KG1 (cell line): Measurements from ENCODE around the gene PDE2A.
A peak's percentile ranks its signal among the peaks of the same experiment; 100 is the strongest.

Source experiments
- DNase-seq: peaks from one replicate; lab custom pipeline; 2025; lab: John Stamatoyannopoulos, UW

The PDE2A gene

GRCh38 chr11:72673943-72674828, at the start of gene PDE2A:
Gene PDE2A (minus strand): TSS chr11:72674422. CDS start chr11:72674207, 215 bp downstream.
- DNase-seq, result no peak

GRCh38 chr11:72723508-72723907, 49.3 kb upstream of the PDE2A start:
- DNase-seq, result no peak

DNA sequence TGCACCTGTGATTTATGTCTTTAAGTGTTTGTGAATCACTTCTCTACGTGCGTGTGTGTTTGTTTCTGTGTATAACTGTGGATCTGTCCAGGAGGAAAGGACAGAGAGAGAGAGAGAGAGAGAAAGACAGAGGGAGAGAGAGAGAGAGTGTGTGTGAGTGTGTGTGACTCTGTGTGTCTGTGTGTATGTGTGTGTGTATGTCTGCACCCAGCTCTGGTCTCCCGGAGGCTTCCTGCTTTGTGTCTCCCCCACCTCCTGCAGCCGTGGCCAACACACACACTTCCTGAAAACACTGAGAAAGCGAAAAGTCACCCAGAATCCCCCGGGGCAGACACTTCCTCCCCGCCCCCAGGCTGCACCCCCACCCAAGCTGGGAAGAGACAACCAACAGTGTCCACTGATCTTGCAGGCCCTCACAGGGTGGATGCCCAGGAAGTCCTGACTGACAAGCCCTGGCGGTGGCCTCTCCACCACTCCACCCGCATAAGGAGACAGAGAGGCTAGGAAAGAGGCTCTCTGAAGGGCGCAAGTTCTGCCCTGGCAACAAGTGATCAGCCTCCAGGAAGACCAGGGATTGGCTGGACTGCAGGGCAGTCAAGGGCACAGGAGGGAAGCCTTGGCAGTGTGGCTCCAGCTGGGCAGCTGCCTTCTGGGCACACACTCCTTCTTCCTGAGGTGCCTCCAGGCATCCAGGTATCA, 48.0 kb upstream of the PDE2A start:
- peak; percentile 99 for DNase-seq

DNA sequence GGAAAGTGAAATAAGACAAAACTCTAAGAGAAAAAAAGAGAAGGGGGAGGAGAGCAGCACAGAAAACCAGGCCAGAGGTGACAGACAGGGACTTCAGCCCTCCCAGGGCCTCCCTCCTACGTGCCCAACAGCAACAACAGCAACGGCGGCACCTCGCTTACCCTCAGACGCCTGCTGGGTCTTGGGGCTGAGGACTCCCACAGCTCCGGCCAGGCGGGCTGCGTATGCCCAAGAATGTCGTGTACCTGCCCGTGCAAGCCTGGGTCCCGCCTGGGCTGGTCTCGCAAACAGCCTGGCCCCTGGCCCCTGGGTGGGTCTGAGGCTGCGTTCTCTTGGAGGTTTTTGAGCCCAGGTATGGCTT, 47.4 kb upstream of the PDE2A start:
- DNase-seq, result no peak

GRCh38 chr11:72721276-72721675, 47.1 kb upstream of the PDE2A start:
- no peak for DNase-seq

DNA sequence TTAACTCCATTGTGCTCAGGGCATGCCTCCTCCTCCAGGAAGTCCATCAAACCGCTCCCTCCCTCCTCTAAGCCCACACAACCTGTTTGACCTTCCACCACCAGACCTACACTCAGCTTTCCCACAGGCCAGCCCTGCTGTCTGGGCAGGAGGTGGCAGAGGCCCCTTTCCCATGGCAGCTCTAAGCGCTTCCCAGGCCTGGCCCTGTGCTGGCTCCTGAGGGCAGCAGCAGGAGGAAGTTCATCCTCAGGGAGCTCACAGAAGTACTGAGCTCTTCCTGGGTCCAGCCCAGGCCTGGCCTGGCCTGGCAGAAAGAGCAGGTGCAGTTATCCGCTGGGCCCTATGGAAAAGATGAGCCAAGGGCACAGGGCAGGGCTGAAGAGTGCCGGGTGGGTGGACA, 46.6 kb upstream of the PDE2A start:
- DNase-seq, result no peak

GRCh38 chr11:72720047-72720446, 45.8 kb upstream of the PDE2A start:
- no peak for DNase-seq

DNA sequence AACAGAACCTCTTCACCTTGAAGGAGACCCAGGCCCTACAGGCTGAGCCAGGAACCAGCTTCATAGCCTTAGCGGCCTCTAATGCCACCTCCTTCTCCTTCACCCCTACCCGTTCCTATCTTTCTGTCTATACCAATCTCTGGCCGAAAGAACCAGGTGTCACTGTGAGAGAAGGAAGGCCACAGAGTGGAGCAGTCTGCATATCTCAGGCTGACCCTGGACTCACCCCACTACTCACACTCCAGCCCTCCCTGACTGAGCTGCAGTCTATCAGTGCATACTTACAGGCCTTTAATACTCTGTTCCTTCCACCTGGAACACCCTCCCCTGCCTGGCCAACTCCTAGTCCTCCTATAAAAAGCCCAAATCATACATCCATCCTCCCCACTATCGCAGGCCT, 45.3 kb upstream of the PDE2A start:
- no peak for DNase-seq

DNA sequence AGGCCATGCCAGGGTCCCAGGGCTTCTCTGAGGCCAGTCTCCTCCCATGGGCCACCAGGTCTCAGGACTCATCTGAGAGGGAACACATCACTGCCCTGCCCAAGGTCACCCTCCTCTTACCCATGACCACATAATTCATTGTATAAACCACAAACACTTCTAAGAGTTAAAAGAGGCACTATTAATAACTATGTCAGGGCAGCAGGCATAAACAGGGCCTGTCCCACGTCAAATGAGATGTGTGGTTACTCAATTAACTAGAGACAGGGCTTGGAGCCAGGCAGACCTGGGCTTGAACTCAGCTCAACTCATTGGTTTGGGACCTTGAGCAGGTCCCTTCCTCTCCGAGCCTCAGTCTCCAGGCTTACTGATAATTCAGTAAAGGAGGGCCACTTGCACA, 44.9 kb upstream of the PDE2A start:
- DNase-seq, result no peak

DNA sequence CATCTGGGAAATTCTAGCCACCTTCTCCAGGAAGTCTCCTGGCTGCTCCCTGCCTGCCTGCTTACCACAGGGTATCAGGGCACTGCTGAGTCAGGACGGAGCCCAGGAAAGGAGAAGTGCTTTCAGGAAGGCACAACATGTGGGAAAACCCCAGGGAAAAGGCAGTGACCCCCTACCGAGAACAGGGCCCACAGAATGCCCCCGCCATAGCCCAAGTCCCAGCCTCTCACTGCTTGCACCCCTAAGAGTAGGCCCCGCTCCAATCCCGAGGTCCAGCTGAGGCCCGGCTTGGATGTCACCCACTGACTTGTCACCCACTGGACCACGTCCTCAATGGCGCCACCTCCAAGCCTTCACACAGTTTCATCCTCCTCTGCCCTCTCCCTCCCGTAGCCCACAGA, 43.9 kb upstream of the PDE2A start:
- DNase-seq, result no peak

GRCh38 chr11:72716788-72717435, 42.7 kb upstream of the PDE2A start:
- no peak for DNase-seq

- no peak for DNase-seq
These were observed 42.1 kb upstream of the PDE2A start for GRCh38 chr11:72716290-72716689.

DNA sequence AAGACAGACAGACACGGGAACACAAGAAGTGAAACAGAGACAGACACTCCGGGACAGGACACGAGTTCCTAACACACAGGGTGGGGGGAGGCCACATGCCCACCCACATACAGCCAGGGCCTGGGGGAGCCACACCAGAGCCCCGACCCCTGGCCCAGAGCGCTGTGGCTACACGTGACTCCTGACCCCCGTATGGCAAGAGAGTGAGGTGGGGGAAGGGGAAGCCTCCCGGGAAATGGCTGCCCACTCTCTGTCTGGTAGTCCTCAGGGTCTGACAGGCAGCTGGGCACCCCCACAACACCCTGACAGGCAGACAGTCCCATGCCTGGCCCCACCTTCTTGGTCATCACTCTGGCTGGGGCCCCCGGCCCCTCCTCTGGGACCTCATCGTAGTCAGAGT, 38.6 kb upstream of the PDE2A start:
- no peak for DNase-seq

GRCh38 chr11:72712168-72712751, 38.0 kb upstream of the PDE2A start:
- DNase-seq, result no peak

DNA sequence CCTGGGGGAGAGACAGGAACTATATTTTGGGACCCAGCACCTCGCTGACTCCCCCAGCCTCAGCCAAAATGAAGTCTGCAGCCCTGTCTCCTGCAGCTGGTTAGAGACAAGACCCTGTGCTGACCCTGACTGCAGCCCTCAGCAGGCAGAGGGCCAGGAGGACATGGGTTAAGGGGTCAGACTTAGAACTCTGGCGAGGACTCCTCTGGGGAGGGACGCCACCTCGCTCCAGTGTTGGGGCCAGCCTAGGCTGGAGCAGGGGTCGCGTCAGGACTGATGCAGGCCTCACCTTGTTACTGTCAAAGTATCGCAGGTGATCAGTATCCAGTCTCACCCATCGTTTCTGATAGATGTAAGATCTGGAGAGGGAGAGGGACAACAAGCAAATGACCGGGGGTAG, 36.9 kb upstream of the PDE2A start:
- DNase-seq, result no peak

DNA sequence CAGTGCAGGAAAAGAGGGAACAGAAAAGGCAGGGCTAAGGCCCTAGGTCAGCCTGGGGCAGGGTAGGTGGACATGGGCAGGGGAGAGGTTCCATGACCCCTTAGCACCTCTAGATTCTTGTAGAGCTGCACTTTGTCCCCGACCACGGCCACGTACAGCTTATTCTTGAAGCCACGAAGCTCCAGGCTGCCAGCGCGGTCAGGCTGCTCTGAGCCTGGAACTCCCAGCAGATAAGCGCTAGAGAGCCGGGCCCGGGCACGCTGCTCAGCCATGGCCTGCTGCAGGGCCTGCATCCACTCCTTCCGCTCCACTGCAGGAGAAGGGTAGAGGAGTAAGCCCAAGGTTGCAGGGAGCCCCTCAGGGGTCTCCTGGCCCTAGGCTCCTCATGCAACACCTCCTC, 36.1 kb upstream of the PDE2A start:
- DNase-seq, result no peak

DNA sequence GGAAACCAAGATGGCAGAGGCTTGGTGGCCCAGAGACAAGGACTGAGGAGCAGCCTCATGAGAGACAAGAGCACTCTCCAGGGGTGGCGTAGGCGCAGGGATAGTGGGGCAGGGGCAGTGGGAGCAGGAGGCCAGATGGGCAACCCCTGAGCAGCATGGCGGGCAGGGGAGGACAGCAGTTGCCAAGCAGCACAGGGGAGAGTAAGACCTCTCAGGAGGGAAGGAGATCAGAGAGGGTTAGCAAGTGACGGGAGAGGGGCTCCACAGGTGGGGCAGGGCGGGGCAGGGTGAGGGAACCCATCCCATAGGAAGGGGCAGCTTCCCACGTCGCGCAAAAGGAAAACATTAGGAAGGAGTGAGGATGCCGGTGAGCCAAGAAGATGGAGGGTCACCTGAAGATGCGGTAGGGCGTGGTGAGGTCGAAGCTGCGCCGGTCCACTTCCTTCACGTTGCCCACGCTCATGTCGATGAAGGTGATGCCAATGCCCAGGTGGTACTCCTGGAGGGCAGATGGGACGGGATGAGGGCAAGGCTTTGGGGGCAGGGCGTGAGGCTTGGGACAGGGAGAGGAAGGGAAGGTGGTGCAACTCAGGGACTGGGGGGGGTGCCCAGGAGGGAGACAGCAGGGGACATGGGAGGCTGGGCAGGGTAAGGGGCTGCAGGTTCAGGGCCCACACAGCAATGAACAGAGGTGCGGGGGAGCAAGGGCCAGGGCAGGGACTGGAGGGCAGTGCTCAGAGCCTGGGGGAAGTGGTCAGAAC, 35.4 kb upstream of the PDE2A start:
- no peak for DNase-seq

GRCh38 chr11:72707032-72707431, 32.8 kb upstream of the PDE2A start:
- no peak for DNase-seq

GRCh38 chr11:72706579-72706978, 32.4 kb upstream of the PDE2A start:
- no peak for DNase-seq

GRCh38 chr11:72705442-72706365, 31.5 kb upstream of the PDE2A start:
- DNase-seq, result no peak

DNA sequence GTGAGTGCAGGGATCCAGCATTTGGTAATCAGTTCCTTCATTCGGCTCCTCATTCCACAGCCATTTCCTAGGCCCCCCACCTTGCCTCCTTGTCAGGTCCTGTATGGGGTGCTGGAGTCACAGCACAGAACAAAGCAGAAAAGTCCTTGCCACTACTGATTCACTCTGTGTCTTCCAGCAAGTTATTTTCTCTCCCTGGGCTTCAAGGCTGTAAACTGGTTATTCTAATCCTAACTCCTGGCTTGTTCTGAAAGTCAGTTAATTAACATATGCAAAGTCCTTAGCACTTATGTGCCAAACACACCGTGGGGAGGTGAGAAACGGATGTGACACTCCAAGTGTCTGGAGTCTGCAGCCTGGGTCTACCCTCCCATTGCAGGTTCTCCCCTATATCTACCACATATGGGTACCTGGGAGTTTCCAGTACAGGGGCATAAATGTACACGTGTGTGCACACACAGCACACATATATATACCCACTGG, 30.6 kb upstream of the PDE2A start:
- no peak for DNase-seq
